Thymus (tissue), 11 donors: Measurements from ENCODE around the gene RNF123. TPM values are rescaled to one million over a fixed set of nuclear protein-coding genes. Genes with fewer than 3 reads are reported as not detected.
"Not testable (repeated sequence)": the region's sequence is repeated elsewhere in the genome, so short reads cannot be mapped to it uniquely, and the experiment has no call there.

ENCODE experiments used
- DNase-seq, 9 donors: peaks; one replicate each; pipeline ENCODE4 v3.0.0-alpha.2; 2013; ENCODE audit warnings: low spot score in 9 of 9, low read depth in 6 of 9, missing footprints in 1 of 9
- H3K27ac ChIP-seq, 2 donors: one replicate each; pipeline ENCODE4 v1.5.1; 2013; ENCODE audit warnings: control low read depth in 1 of 2, low read depth in 1 of 2, low read length in 1 of 2, mild to moderate bottlenecking in 1 of 2, moderate library complexity in 1 of 2
- H3K27me3 ChIP-seq, 2 donors: one replicate each; pipeline ENCODE4 v1.5.1; 2013; ENCODE audit warnings: low read length in 1 of 2; ENCODE audit not compliant: control insufficient read depth in 2 of 2, insufficient read depth in 1 of 2
- H3K36me3 ChIP-seq, 2 donors: one replicate each; pipeline ENCODE4 v1.5.1; 2013; ENCODE audit warnings: low read length in 1 of 2, mild to moderate bottlenecking in 1 of 2, moderate library complexity in 1 of 2; ENCODE audit not compliant: control insufficient read depth in 2 of 2, insufficient read depth in 2 of 2
- H3K4me1 ChIP-seq, 2 donors: one replicate each; pipeline ENCODE4 v1.5.1; 2013; ENCODE audit warnings: low read length in 2 of 2; ENCODE audit not compliant: control insufficient read depth in 2 of 2, insufficient read depth in 2 of 2
- H3K4me3 ChIP-seq, 2 donors: one replicate each; pipeline ENCODE4 v1.5.1; 2013; ENCODE audit warnings: low read length in 2 of 2, control low read depth in 1 of 2, mild to moderate bottlenecking in 1 of 2
- H3K9me3 ChIP-seq, 2 donors: one replicate each; pipeline ENCODE4 v1.5.1; 2013; ENCODE audit warnings: low read length in 1 of 2, mild to moderate bottlenecking in 1 of 2; ENCODE audit not compliant: control insufficient read depth in 2 of 2, insufficient read depth in 1 of 2
- WGBS: extraction: QIAGEN DNeasy Blood & Tissue Kit; methylation state at CpG from one replicate; pipeline ENCODE4 v1.1.7; 2013; 5-methylcytosine and 5-hydroxymethylcytosine counted together
- polyA plus RNA-seq: library from polyadenylated mRNA; stranded (reverse); fragments of 200-250 nt; gene quantifications from one replicate; pipeline ENCODE4 v1.2.3, GENCODE V29; 2013
- total RNA-seq: library from RNA; stranded (reverse); fragments of 120-200 nt; gene quantifications from one replicate; pipeline ENCODE4 v1.2.4, GENCODE V29; 2013
- donor health status: healthy.

The RNF123 gene
- total and polyA plus RNA-seq, 2 donors = 12.3 to 23.7 TPM

- Histone ChIP-seq H3K27me3 (peaks cover 3 to 27% of the 10 kb centered on the region in 2 donors), H3K4me1 (peaks cover 7 to 13% of the 10 kb centered on the region in 2 donors)
- 98% methylated on average over 3 of the region's 3 CpGs for WGBS
- not testable (repeated sequence) for H3K4me3 ChIP-seq, H3K9me3 ChIP-seq, H3K36me3 ChIP-seq, DNase-seq, H3K27ac ChIP-seq
These were observed 1.5 kb downstream of the RNF123 start for GRCh38 chr3:49690856-49691255.

GRCh38 chr3:49691481-49691880, 2.1 kb downstream of the RNF123 start:
- WGBS = over 99% methylated on average over 3 of the region's 3 CpGs
- DNase-seq, H3K36me3 ChIP-seq, H3K9me3 ChIP-seq, H3K27ac ChIP-seq, H3K4me3 ChIP-seq: not testable (repeated sequence)
- Histone ChIP-seq H3K27me3 (peaks cover 2 to 21% of the 10 kb centered on the region in 2 donors), H3K4me1 (peaks cover 7 to 13% of the 10 kb centered on the region in 2 donors)

DNA sequence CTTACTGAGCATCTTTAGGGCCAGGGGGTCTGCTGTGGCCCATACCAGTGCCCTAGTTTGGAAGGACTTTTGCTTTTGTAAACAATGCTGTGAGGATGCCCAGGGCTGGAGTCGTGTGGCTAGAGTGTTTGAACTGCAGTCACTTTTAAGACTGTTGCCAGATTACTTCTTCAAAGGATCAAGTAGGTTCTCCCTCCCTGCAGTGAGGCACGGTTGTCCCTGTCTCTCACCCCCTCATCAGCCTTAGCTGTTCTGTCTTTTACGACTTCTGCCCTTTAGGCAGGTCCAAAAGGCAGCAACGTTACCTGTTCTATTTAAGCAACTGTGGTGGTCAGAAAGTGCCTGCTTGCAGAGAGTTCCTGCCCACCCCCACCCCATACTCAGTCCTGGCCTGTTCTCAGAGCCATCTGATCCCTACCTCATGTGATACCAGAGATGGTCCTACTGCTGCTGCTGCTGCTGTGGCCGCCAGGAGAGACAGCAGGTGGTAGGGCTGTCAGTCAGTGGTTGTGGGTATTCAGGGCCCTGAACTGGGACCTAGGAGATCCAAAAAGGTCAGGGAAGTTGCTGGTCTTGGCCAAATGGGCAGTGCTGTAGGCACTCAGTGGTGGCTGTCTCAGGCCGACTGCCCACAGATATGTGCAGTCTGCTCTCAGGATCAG, 5.2 kb downstream of the RNF123 start:
- H3K27me3 ChIP-seq = not testable (repeated sequence)

GRCh38 chr3:49695350-49696015, 6.1 kb downstream of the RNF123 start:
- not testable (repeated sequence) for H3K27ac ChIP-seq, H3K4me3 ChIP-seq, H3K27me3 ChIP-seq, DNase-seq, H3K4me1 ChIP-seq, H3K9me3 ChIP-seq
- 93% methylated on average over 4 of the region's 4 CpGs for WGBS
- peaks cover 23 to 33% of the 10 kb centered on the region in 2 donors for H3K36me3 ChIP-seq

More for the DNA sequence above, 5.2 kb downstream of the RNF123 start:
- WGBS = 92% methylated on average over 6 of the region's 6 CpGs
- not testable (repeated sequence) for H3K4me3 ChIP-seq, H3K27ac ChIP-seq, H3K4me1 ChIP-seq, H3K9me3 ChIP-seq, DNase-seq
- peaks cover 14 to 24% of the 10 kb centered on the region in 2 donors for H3K36me3 ChIP-seq

GRCh38 chr3:49699281-49699979, 10.1 kb downstream of the RNF123 start:
- DNase-seq = no peak
- no peak overlapping the region for H3K27ac ChIP-seq
- H3K36me3 ChIP-seq = peaks cover 49 to 50% of the 10 kb centered on the region in 2 donors
- 97% methylated on average over 16 of the region's 16 CpGs for WGBS
- peaks cover 0 to 7% of the 10 kb centered on the region in 2 donors for H3K9me3 ChIP-seq
- H3K4me3 ChIP-seq = no peak overlapping the region
- H3K27me3 ChIP-seq = no peaks in the 10 kb centered on the region
- H3K4me1 ChIP-seq = no peaks in the 10 kb centered on the region

GRCh38 chr3:49700014-49700413, 10.7 kb downstream of the RNF123 start:
- Histone ChIP-seq H3K36me3 (peaks cover 55% of the 10 kb centered on the region in 2 donors), H3K4me3 (no peak overlapping the region), H3K4me1 (no peaks in the 10 kb centered on the region), H3K27ac (no peak overlapping the region), H3K27me3 (no peaks in the 10 kb centered on the region), H3K9me3 (peaks cover 0 to 7% of the 10 kb centered on the region in 2 donors)
- no peak for DNase-seq
- 95% methylated on average over 8 of the region's 8 CpGs for WGBS

- 96% methylated on average over 13 of the region's 13 CpGs for WGBS
These were observed 11.2 kb downstream of the RNF123 start for GRCh38 chr3:49700453-49701128.

GRCh38 chr3:49701388-49702077, 12.2 kb downstream of the RNF123 start:
- DNase-seq = no peak
- Histone ChIP-seq H3K36me3 (peaks cover 65 to 70% of the 10 kb centered on the region in 2 donors), H3K4me3 (no peak overlapping the region), H3K27me3 (no peaks in the 10 kb centered on the region), H3K9me3 (peaks cover 0 to 7% of the 10 kb centered on the region in 2 donors), H3K27ac (no peak overlapping the region), H3K4me1 (no peaks in the 10 kb centered on the region)
- WGBS = 98% methylated on average over 21 of the region's 21 CpGs

More at GRCh38 chr3:49700453-49701128, 11.2 kb downstream of the RNF123 start:
- no peaks in the 10 kb centered on the region for H3K4me1 ChIP-seq
- H3K4me3 ChIP-seq = no peak overlapping the region
- no peak overlapping the region for H3K27ac ChIP-seq
- peaks cover 57 to 61% of the 10 kb centered on the region in 2 donors for H3K36me3 ChIP-seq
- no peak for DNase-seq
- no peaks in the 10 kb centered on the region for H3K27me3 ChIP-seq
- peaks cover 0 to 7% of the 10 kb centered on the region in 2 donors for H3K9me3 ChIP-seq
